ENCODE results near the gene GCGR. TPM values are rescaled to one million over a fixed set of nuclear protein-coding genes. Genes with fewer than 3 reads are reported as not detected.

Gene GCGR
- total and polyA plus RNA-seq, 2 donors from 2014 or later = 9.3 to 37.2 TPM

- intact Hi-C loops (cut with DNase I) = no loop called here
- Histone ChIP-seq H3K36me3 (ENCODE audit: control insufficient read depth in 2 of 3, insufficient read depth in 3 of 3, low read length in 3 of 3) (no peaks in the 10 kb centered on the region), H3K9me3 (ENCODE audit: control insufficient read depth in 2 of 3, insufficient read depth in 1 of 3, low read length in 3 of 3) (no peaks in the 10 kb centered on the region), H3K4me3 (ENCODE audit: low read length in 3 of 3) (no peak overlapping the region), H3K4me1 (ENCODE audit: control insufficient read depth in 2 of 3, insufficient read depth in 2 of 3, low read depth in 1 of 3, low read length in 3 of 3) (peaks cover 0 to 17% (median 4%) of the 10 kb centered on the region in 3 donors), H3K27me3 (ENCODE audit: control insufficient read depth, insufficient read depth, low read length) (no peaks in the 10 kb centered on the region), H3K27ac (ENCODE audit: low read depth in 2 of 2, low read length in 2 of 2) (no peak overlapping the region), H3K9ac (ENCODE audit: low read length in 3 of 3) (no peak overlapping the region)
- DNase-seq (no peak), FAIRE-seq (no peak)
- TF ChIP-seq, protein P1, sequence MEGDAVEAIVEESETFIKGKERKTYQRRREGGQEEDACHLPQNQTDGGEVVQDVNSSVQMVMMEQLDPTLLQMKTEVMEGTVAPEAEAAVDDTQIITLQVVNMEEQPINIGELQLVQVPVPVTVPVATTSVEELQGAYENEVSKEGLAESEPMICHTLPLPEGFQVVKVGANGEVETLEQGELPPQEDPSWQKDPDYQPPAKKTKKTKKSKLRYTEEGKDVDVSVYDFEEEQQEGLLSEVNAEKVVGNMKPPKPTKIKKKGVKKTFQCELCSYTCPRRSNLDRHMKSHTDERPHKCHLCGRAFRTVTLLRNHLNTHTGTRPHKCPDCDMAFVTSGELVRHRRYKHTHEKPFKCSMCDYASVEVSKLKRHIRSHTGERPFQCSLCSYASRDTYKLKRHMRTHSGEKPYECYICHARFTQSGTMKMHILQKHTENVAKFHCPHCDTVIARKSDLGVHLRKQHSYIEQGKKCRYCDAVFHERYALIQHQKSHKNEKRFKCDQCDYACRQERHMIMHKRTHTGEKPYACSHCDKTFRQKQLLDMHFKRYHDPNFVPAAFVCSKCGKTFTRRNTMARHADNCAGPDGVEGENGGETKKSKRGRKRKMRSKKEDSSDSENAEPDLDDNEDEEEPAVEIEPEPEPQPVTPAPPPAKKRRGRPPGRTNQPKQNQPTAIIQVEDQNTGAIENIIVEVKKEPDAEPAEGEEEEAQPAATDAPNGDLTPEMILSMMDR (IDR thresholded peaks at IDR 0.05; ENCODE audit: borderline replicate concordance, extremely low read depth, insufficient read depth) = no peak
Observed at GRCh38 chr17:81828656-81829055, 24.7 kb downstream of the GCGR start.

DNA sequence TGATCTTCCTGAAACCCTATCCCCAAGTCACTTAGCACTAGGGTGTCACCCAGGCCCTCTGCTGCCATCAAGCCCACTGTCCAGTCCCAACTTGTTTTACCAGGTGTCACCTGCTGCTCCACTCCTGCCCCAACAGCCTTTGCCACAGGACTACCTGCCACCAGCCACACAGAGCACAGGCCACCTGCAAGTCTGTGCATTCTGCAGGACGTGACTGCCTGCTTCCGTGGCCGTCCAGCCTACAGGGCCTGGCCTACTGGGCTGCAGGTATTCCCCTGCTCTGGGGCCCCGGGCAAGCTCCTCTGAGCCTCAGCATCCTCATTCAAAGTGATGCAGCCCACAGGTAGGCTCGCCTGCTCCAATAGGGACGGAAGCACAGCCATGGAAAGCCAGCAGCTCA, 25.9 kb downstream of the GCGR start:
- TF ChIP-seq, protein P1 (IDR thresholded peaks at IDR 0.05; ENCODE audit: borderline replicate concordance, extremely low read depth, insufficient read depth) = no peak
- H3K27ac ChIP-seq (ENCODE audit: low read depth in 2 of 2, low read length in 2 of 2) = no peak overlapping the region
- FAIRE-seq (no peak), DNase-seq (no peak)
- intact Hi-C loops (cut with DNase I) = no loop called here
- H3K4me1 ChIP-seq (ENCODE audit: control insufficient read depth in 2 of 3, insufficient read depth in 2 of 3, low read depth in 1 of 3, low read length in 3 of 3) = peaks cover 0 to 19% (median 4%) of the 10 kb centered on the region in 3 donors
- no peaks in the 10 kb centered on the region for H3K9me3 ChIP-seq (ENCODE audit: control insufficient read depth in 2 of 3, insufficient read depth in 1 of 3, low read length in 3 of 3)
- H3K36me3 ChIP-seq (ENCODE audit: control insufficient read depth in 2 of 3, insufficient read depth in 3 of 3, low read length in 3 of 3) = no peaks in the 10 kb centered on the region
- no peak overlapping the region for H3K4me3 ChIP-seq (ENCODE audit: low read length in 3 of 3)
- H3K27me3 ChIP-seq (ENCODE audit: control insufficient read depth, insufficient read depth, low read length) = no peaks in the 10 kb centered on the region
- no peak overlapping the region for H3K9ac ChIP-seq (ENCODE audit: low read length in 3 of 3)

DNA sequence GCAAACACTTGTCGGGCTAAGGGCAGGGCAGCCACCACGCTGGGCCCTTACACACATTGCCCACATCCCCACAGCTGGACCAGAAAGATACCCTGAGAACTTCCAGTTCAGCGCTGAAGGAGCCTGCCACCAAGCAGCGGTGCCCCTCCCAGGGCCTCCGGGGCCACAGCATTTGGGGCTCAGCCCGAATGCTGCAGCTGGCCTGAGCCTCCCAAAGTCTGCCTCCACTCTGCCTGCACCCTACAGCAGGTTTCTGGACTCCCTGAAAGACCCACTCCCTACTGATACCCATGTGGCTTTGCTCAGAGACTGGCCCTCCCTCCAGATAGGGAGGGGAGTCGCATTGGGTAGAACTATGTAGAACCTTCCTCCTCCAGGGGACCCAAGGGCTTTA, 27.6 kb downstream of the GCGR start:
- intact Hi-C loops (cut with DNase I) = no loop called here
- TF ChIP-seq, protein P1 (IDR thresholded peaks at IDR 0.05; ENCODE audit: borderline replicate concordance, extremely low read depth, insufficient read depth) = no peak
- H3K36me3 ChIP-seq (ENCODE audit: control insufficient read depth in 2 of 3, insufficient read depth in 3 of 3, low read length in 3 of 3) = no peaks in the 10 kb centered on the region
- no peaks in the 10 kb centered on the region for H3K27me3 ChIP-seq (ENCODE audit: control insufficient read depth, insufficient read depth, low read length)
- H3K4me1 ChIP-seq (ENCODE audit: control insufficient read depth in 2 of 3, insufficient read depth in 2 of 3, low read depth in 1 of 3, low read length in 3 of 3) = peaks cover 0 to 22% (median 4%) of the 10 kb centered on the region in 3 donors
- DNase-seq (no peak), FAIRE-seq (no peak)
- peak overlapping the region in 1 of 3 donors; percentile 64 for H3K9ac ChIP-seq (ENCODE audit: low read length in 3 of 3)
- no peak overlapping the region for H3K4me3 ChIP-seq (ENCODE audit: low read length in 3 of 3)
- H3K27ac ChIP-seq (ENCODE audit: low read depth in 2 of 2, low read length in 2 of 2) = peak overlapping the region in 1 of 2 donors; percentile 85
- H3K9me3 ChIP-seq (ENCODE audit: control insufficient read depth in 2 of 3, insufficient read depth in 1 of 3, low read length in 3 of 3) = no peaks in the 10 kb centered on the region

Data from kidney (tissue), 14 donors.